Measurements from ENCODE around the gene IRX4. TPM values are rescaled to one million over a fixed set of nuclear protein-coding genes. Genes with fewer than 3 reads are reported as not detected.

The IRX4 gene
- total RNA-seq, 1 donor from 2014 or later, result not detected

- no peaks in the 10 kb centered on the region for H3K4me1 ChIP-seq
- H3K9me3 ChIP-seq, result peaks cover 6% of the 10 kb centered on the region
- no peak for TF ChIP-seq CTCF (IDR thresholded peaks at IDR 0.05)
- DNase-seq (no peak), ATAC-seq (peak in 1 of 2 donors; percentile 6)
- peaks cover 4% of the 10 kb centered on the region for H3K27me3 ChIP-seq (ENCODE audit: low read depth)
- no peak overlapping the region for H3K27ac ChIP-seq
- no peaks in the 10 kb centered on the region for H3K36me3 ChIP-seq
- H3K4me3 ChIP-seq, result no peak overlapping the region
- intact Hi-C loops (cut with DNase I), result no loop called here
Observed at GRCh38 chr5:1916041-1917001, 33.6 kb upstream of the IRX4 start.

DNA sequence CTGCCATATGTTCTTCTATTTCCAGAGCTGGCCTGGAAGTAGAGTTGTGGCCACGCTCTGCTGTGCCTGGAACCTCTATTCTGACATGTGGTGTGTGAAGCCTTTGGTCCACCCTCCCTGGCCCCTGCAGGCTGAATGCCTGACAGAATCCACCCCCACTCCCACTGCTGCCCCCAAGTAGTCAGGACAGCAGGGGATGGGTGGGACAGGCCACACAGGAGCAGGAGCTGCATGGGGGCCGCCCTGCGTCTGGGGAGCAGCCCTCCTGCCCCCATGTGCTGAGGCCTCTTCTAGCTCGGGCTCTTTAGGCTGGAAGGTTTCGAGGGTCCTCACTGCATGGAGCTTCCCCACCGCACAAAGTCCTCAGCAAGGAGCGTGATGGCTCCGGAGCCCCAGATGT, 32.6 kb upstream of the IRX4 start:
- ATAC-seq (no peak), DNase-seq (no peak)
- H3K4me3 ChIP-seq, result no peak overlapping the region
- no peaks in the 10 kb centered on the region for H3K4me1 ChIP-seq
- H3K27ac ChIP-seq, result no peak overlapping the region
- H3K36me3 ChIP-seq, result no peaks in the 10 kb centered on the region
- peaks cover 4% of the 10 kb centered on the region for H3K27me3 ChIP-seq (ENCODE audit: low read depth)
- no peak for TF ChIP-seq CTCF (IDR thresholded peaks at IDR 0.05)
- peaks cover 6% of the 10 kb centered on the region for H3K9me3 ChIP-seq
- intact Hi-C loops (cut with DNase I), result no loop called here

DNA sequence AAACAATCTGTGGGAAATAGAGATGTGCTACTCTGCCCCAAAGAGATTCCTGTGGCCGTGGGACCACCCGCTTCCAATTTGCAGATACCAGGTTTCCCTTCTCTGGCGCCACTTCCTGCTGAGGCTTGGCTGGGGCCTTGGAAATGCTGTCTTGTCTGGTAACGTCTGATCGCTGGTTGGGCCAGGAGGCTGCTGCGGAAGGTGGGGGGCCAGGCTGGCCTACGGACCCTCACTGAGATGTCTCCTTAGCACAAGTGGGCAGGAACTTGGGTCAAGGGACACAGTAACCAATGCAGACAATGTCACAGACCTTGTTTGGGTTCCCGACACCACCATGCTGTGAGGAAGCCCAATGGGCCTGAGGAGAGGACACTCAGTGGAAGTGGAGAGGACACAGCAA, 31.7 kb upstream of the IRX4 start:
- no peak for ATAC-seq
- no peak for TF ChIP-seq CTCF (IDR thresholded peaks at IDR 0.05)
- peaks cover 4% of the 10 kb centered on the region for H3K27me3 ChIP-seq (ENCODE audit: low read depth)
- no peaks in the 10 kb centered on the region for H3K4me1 ChIP-seq
- intact Hi-C loops (cut with DNase I), result no loop called here
- no peak for DNase-seq
- H3K36me3 ChIP-seq, result no peaks in the 10 kb centered on the region
- peaks cover 6% of the 10 kb centered on the region for H3K9me3 ChIP-seq
- no peak overlapping the region for H3K4me3 ChIP-seq
- no peak overlapping the region for H3K27ac ChIP-seq

DNA sequence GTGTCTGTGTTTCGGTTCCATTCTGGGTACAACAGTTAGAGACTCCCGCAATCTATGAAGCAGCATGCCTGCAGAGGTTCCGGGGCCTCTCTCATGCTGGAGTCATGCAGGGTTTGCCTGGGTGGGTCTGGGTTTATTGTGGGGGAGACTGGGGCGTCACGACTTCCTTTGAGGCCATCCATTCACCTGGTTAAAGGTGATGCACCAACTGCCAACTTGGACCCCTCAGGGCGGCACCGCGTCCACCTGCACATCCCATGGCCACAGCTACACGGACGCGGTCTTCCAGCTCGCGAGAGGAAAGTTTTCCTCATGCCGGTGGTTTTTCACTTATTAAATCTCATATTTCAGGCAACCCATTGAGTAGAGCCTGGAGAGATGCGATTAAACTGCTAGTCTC, 30.9 kb upstream of the IRX4 start:
- DNase-seq (no peak), ATAC-seq (no peak)
- intact Hi-C loops (cut with DNase I), result no loop called here

DNA sequence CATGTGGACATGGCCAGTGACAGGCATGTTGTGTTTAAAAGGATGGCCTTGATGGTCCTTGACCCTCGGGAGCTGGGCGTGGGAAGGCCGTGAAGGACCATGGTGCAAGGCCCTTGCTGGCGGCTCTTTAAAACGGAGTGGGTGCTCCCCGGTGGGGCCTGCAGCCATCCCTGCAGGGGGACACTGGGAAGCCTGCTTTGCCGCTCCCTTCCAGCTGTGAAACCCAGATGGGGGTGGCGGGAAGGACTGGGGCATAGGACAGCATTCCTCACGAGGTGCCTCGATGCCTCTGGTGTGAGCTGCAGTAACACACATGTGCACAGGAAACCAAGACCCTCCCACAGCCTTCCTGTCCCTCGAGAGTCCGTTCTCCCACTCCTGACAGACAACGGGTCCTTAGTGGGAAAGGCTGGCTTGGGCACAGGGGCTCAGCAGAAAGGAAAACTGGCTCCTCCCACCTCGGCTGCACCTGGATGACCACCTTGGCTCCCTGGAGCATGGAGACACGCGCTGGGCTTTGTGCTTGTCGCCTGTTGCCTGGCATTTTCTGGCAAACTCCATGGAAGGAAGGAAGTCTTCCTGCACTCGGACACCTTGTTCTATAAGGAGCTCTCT, 30.3 kb upstream of the IRX4 start:
- ATAC-seq (no peak), DNase-seq (no peak)
- Histone ChIP-seq H3K4me3 (no peak overlapping the region), H3K27me3 (ENCODE audit: low read depth) (no peaks in the 10 kb centered on the region), H3K36me3 (no peaks in the 10 kb centered on the region), H3K4me1 (no peaks in the 10 kb centered on the region), H3K9me3 (peaks cover 6% of the 10 kb centered on the region), H3K27ac (no peak overlapping the region)
- intact Hi-C loops (cut with DNase I), result no loop called here
- TF ChIP-seq CTCF (IDR thresholded peaks at IDR 0.05), result no peak

More for the DNA sequence above, 30.9 kb upstream of the IRX4 start:
- Histone ChIP-seq H3K27me3 (ENCODE audit: low read depth) (peaks cover 4% of the 10 kb centered on the region), H3K27ac (no peak overlapping the region), H3K36me3 (no peaks in the 10 kb centered on the region), H3K9me3 (peaks cover 6% of the 10 kb centered on the region), H3K4me3 (no peak overlapping the region), H3K4me1 (no peaks in the 10 kb centered on the region)
- TF ChIP-seq CTCF (IDR thresholded peaks at IDR 0.05), result no peak
